GM20000 (cell line): Measurements from ENCODE around the gene CEP72.

Experiments used
- DNase-seq: peaks from one replicate; pipeline ENCODE4 v3.0.0; 2012; ENCODE audit warnings: low spot score
- CTCF ChIP-seq: IDR thresholded peaks from 2 replicates; pipeline ENCODE4 v1.5.1; 2012; ENCODE audit warnings: mild to moderate bottlenecking, control low read depth; ENCODE audit errors: extremely low read depth, missing control alignments

CEP72 gene

DNA sequence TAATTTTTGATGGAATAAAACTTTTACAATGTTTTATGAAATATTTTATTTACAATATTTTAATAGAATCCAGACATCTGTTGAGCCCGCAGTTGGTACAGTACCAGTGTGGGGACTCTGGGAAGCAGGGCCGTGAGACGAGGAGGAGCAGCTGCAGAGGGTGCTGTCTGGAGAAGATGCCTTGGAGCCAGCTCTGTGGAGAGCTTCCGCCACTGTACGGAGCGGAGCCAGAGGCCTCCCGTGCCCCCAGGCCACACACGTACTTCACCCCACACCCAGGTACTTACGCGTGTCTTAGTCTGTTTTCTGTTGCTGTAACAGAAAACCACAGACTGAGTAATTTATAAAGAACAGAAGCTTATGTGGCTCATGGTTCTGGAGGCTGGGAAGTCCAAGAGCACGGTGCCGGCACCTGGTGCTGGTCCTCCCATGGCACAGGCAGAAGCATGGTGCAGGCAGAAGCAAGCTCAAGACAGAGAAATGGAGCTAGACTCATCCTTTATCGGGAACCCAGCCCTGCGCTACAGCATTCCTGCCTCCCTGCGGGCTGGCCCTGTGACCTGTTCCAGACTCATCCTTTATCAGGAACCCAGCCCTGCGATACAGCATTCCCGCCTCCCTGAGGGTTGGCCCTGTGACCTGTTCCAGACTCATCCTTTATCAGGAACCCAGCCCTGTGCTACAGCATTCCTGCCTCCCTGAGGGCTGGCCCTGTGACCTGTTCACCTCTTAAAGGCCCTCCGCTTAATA is 23.3 kb downstream of the CEP72 start:
- TF ChIP-seq CTCF = no peak
- no peak for DNase-seq

- TF ChIP-seq CTCF = no peak
- DNase-seq = no peak
These were observed 24.8 kb downstream of the CEP72 start for GRCh38 chr5:636951-637350.

GRCh38 chr5:637581-638450 is 25.7 kb downstream of the CEP72 start:
- no peak for TF ChIP-seq CTCF

GRCh38 chr5:638501-639252 is 26.5 kb downstream of the CEP72 start:
- TF ChIP-seq CTCF = no peak
- no peak for DNase-seq

More at GRCh38 chr5:637581-638450, 25.7 kb downstream of the CEP72 start:
- no peak for DNase-seq

- no peak for DNase-seq
- TF ChIP-seq CTCF = no peak
These were observed 27.1 kb downstream of the CEP72 start for GRCh38 chr5:639253-639530.

- no peak for TF ChIP-seq CTCF
- DNase-seq = no peak
These were observed 27.6 kb downstream of the CEP72 start for GRCh38 chr5:639584-640213.
